HG02970 (cell line): Measurements from ENCODE around the gene GCN1.

Experiments used
- ATAC-seq: cut with Tn5 transposase; IDR thresholded peaks from one replicate; pipeline ENCODE4 v1.9.1; 2021; ENCODE audit warnings: mild to moderate bottlenecking, moderate library complexity, moderate number of reproducible peaks; ENCODE audit not compliant: unreplicated experiment, low FRiP score

The GCN1 gene

GRCh38 chr12:120100630-120101029 lies 93.9 kb downstream of the GCN1 start:
- no peak for ATAC-seq

GRCh38 chr12:120099738-120100137 lies 94.8 kb downstream of the GCN1 start:
- ATAC-seq, result no peak

- no peak for ATAC-seq
Measured at GRCh38 chr12:120098756-120099470, 95.6 kb downstream of the GCN1 start.

DNA sequence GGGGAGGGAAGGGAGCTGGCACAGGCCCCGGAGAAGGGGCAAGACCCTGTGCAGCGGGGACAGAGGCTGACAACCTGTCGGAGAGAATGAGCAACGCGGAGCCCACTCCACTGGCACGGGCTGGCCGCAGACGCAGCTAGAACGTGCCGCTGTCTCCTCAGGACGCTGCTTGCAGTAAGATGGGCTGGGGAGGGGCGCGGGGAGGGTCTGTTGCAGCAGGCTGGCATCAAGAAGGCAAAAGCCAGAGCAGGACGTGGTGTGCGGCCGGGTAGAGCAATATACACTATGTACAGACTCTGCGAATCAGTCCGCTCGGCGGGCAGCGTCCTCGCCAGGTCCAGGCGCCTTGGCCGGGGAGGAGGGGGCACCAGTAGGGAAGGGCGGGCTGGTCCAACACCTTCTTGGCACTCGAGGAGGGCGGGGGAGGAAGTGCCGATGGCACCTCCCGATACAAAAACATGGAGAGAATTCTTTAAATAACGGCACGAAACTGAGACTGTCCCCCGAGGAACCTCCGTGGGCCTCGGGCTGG lies 97.8 kb downstream of the GCN1 start:
- no peak for ATAC-seq

DNA sequence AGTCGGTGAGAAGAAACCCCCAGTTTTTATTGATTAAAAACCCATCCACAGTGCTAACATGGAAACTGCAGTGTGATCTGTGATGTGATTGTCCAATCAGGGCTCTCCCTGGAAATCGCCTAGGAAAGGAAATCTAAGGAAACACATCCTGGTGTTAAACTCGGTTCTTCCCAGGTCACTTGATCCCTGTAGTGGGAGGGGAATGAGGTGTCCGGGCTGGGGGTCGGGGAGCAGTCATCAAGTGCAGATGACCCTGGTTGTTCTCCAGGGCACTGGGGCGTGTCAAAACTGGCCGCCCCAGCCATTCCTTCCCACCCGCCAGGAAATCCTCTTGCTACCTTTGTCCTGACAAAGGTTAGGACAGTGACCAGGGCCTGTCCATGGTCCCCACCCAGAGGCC lies 98.8 kb downstream of the GCN1 start:
- no peak for ATAC-seq

- no peak for ATAC-seq
Measured at GRCh38 chr12:120095331-120095730, 99.2 kb downstream of the GCN1 start.

DNA sequence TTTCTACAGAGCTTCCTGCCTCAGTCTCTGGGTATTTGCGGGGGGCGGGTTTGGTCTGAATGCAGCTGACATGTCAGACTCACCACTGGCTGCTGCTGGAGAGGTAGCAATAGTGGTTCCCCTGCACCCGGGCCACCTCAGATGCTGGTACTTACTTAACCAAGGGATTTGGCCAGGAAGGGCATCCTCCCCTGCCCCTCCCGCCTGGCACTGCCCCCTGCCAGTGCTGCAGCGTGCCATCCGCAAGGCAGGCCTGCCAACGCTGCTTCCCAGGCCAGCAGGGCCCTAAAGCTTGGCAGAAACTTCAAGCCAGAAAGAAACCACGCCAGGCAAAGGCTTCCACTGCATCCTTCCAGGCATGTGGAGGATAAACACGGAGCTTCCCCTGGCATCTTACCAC lies 100.0 kb downstream of the GCN1 start:
- ATAC-seq, result no peak

DNA sequence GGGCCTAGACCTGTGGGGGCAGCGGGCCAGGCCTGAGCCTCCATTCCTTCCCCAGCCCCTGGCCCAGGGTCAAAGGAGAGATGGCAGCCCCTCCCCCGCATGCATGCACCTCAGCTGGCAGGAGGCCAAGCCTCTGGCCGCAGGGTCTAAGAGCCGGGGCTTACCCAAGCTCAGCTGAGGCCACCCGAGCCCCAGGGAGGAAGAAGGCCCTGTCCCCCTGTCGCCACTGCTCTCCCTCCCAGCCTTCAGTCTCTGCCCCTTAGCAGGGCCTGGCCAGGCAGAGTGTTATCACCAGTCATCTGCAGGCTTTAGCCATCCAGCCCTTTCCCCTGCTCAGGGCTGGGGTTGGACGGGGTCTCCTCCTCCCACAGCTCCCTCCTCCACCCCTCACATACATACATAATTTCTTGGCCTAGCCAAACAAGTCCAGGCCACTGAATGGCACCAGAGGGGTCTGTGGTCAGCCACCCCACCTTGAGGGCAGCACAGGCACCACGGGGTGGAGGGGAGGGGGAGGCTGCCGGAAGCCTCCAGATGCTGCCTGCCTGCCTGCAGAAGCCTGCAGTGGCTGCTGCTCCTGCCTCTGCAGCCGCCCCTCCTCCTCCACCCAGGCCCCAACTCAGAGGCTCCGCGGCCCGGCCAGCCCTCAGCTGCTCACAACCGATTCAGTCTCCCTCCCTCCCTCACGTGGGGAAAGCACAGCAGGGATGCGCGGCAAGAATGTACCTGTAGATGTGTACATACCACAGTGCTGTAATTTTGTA lies 100.7 kb downstream of the GCN1 start:
- no peak for ATAC-seq

GRCh38 chr12:120093336-120093591 lies 101.3 kb downstream of the GCN1 start:
- ATAC-seq, result no peak

GRCh38 chr12:120092551-120093335 lies 101.8 kb downstream of the GCN1 start:
- ATAC-seq, result no peak

GRCh38 chr12:120091371-120092090 lies 103.0 kb downstream of the GCN1 start:
- ATAC-seq, result no peak

DNA sequence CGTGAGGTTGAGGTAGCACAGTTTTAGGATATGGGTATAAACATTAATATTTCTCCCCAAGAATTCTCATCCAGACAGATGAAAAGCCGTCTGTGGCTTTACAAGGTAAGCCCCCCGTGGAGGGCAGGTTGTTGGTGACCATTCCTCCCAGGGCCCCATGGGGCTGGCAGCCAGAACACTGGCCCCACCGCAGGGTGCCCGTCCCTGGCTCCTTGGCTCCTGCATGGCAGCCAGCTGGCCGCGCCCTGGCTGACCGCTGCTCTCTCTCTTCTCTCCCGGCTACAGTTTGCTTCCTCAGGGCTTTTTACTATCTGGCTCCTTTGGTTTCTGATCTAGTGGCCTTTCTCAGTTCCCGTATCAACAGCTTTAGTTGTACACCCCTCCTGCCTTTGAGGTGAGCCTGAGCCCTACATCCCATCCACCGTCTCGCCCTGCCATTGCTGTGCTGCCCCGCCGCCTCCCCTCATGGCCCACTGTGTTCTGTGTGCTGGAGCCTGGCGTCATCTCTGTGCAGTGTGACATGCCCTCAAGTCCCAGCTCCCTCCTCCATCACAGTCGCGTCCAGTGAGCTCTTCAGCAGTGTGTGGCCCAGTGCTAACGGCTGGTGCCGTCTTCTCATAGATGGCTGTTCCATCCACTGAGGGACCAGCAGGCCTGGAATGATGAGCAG lies 103.8 kb downstream of the GCN1 start:
- ATAC-seq, result no peak

- ATAC-seq, result no peak
Measured at GRCh38 chr12:120090206-120090605, 104.3 kb downstream of the GCN1 start.

GRCh38 chr12:120089796-120090195 lies 104.7 kb downstream of the GCN1 start:
- ATAC-seq, result no peak

- no peak for ATAC-seq
Measured at GRCh38 chr12:120089105-120089504, 105.4 kb downstream of the GCN1 start.

- peak; percentile 98 for ATAC-seq
Measured at GRCh38 chr12:120086801-120087621, 107.5 kb downstream of the GCN1 start.

DNA sequence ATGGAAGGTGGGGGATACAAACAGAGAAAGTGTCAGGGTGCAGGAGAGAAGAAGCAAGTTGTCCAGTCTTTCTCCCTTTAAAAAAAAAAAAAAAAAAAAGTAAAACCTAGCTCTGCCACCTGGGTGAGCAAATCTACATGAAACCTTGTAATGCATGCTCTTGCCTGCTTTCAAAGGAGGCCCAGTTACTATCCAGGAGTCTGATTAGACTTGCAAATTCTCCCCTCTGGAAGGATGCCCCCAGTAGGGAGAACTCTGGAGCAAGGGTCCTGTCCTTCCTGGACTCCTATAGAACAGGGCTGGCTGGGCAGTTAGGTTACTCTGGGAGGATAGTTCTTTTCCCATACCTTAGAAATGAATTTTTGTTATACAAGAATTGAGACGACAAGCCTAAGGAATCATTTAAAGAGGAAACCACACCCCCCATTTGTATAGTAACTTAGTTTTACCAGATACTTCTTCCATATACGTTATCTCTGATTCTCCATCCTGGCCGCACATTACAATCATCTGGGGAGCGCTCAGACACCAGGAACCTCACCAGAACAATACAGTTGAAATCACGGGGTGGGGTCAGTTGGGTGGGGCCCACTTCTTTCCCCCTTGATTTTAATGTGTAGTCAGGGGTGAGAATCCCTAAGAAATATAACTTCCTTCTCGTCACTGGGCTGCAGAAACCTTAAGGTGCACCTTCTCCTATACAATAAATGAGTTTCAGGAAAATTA lies 108.4 kb downstream of the GCN1 start:
- ATAC-seq, result no peak

DNA sequence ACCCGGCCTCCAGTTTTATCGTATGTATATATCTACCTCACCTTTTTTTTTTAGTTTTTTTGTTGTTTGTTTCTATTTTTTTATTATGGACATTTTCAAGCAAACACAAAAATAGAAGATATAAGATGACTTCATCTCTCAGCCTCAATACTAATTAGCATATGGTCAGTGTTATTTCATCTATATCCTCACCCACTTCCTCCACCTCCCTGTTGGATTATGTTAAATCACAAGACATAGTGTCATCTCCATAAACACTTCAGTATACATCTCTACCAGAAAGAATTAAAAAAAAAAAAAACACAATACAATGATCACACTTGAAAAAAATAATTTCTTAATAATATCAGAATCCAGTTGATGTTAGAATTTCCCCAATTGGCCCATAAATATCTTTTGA lies 112.9 kb downstream of the GCN1 start:
- no peak for ATAC-seq
